Sigmoid colon (tissue), 4 donors: ENCODE measurements around the gene C12orf43.

Experiments
- POLR2AphosphoS5 ChIP-seq, 4 donors: sonication (generic); formaldehyde crosslinking; IDR thresholded peaks; one replicate each; pipeline ENCODE4 v1.6.1; 2017; ENCODE audit warnings: antibody characterized with exemption in 4 of 4
- TF ChIP-seq, protein P1 (sequence below), 4 experiments: fragments of 450-650 bp in 3 of 4; fragments of 200-600 bp in 1 of 4; IDR thresholded peaks; one replicate each; pipeline ENCODE4 v1.5.1; 2016 to 2019; ENCODE audit warnings: antibody characterized with exemption in 4 of 4, mild to moderate bottlenecking in 3 of 4, moderate library complexity in 2 of 4

DNA sequence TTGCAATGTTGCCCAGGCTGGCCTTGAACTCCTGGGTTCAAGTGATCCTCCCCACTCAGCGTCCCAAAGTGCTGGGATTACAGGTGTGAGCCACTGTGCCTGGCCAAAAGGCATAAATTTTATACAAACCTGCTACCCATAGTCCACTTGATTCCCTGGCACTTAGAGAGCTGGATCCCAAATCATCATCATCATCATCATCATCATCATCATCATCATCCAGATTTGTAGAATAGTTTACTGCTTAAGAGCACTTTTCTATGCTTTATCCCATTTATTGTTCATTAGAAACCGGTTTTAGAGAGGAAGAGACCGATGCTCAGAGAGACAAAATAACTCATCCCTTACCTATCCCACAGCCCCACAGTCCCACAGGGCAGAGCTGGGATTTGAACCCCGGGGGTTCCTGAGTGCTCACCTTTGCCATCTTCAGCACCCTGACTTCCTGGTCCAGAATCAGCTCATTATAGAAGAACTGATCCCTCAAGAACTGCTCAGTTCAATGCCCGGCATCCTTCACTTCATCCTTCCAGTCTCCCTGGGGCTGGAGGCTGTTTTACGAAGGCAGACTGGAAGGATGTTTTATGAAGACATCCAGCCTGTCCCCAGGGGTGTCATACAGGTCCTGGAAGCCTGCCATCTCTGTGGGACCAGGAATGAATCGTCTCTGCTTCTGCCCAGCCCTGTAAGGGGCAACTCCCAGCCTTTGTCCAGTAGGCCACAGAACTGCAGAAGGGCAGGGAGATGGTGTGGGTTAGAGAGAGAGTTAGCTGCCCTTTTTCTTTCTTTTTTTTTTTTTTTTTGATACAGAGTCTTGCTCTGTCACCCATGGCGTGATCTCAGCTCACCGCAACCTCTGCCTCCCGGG, 43.0 kb upstream of the C12orf43 start:
- TF ChIP-seq POLR2AphosphoS5 (IDR thresholded peaks at IDR 0.05) = no peak
- TF ChIP-seq, protein P1, sequence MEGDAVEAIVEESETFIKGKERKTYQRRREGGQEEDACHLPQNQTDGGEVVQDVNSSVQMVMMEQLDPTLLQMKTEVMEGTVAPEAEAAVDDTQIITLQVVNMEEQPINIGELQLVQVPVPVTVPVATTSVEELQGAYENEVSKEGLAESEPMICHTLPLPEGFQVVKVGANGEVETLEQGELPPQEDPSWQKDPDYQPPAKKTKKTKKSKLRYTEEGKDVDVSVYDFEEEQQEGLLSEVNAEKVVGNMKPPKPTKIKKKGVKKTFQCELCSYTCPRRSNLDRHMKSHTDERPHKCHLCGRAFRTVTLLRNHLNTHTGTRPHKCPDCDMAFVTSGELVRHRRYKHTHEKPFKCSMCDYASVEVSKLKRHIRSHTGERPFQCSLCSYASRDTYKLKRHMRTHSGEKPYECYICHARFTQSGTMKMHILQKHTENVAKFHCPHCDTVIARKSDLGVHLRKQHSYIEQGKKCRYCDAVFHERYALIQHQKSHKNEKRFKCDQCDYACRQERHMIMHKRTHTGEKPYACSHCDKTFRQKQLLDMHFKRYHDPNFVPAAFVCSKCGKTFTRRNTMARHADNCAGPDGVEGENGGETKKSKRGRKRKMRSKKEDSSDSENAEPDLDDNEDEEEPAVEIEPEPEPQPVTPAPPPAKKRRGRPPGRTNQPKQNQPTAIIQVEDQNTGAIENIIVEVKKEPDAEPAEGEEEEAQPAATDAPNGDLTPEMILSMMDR (IDR thresholded peaks at IDR 0.05) = no peak
